Astrocyte (in vitro differentiated cells and primary cell): Measurements from ENCODE around the gene TARP.
A peak's percentile ranks its signal among the peaks of the same experiment; 100 is the strongest.

Source experiments
- DNase-seq: peaks from one replicate; pipeline ENCODE4 v3.0.0-alpha.2; 2010; ENCODE audit warnings: low read depth
- FAIRE-seq: peaks from 2 replicates; lab custom pipeline; 2011; peaks lifted over from hg19 to GRCh38; lab: Jason Lieb, UNC
- H2AFZ ChIP-seq: 2 replicates; pipeline ENCODE4 v1.6.0; 2012; ENCODE audit warnings: low read depth, low read length, inconsistent platforms
- H3K27ac ChIP-seq: 2 replicates; pipeline ENCODE4 v1.5.1; 2011; ENCODE audit warnings: low read depth, low read length, inconsistent platforms
- H3K27me3 ChIP-seq: 2 replicates; pipeline ENCODE4 v1.6.0; 2011; ENCODE audit warnings: low read length, inconsistent platforms; ENCODE audit not compliant: insufficient read depth
- H3K36me3 ChIP-seq: 2 replicates; pipeline ENCODE4 v1.5.1; 2011; ENCODE audit warnings: low read length, inconsistent platforms; ENCODE audit not compliant: insufficient read depth
- H3K4me1 ChIP-seq: 2 replicates; pipeline ENCODE4 v1.5.1; 2011; ENCODE audit warnings: low read length, inconsistent platforms; ENCODE audit not compliant: insufficient read depth
- H3K4me2 ChIP-seq: 2 replicates; pipeline ENCODE4 v1.6.0; 2012; ENCODE audit warnings: low read length, inconsistent platforms
- H3K4me3 ChIP-seq: 2 replicates; pipeline ENCODE4 v1.5.1; 2011; ENCODE audit warnings: low read depth, mild to moderate bottlenecking, low read length, inconsistent platforms; ENCODE audit not compliant: insufficient read depth
- H3K79me2 ChIP-seq: 2 replicates; pipeline ENCODE4 v1.6.0; 2012; ENCODE audit warnings: mild to moderate bottlenecking, low read length, inconsistent platforms; ENCODE audit not compliant: insufficient read depth
- H3K9ac ChIP-seq: 2 replicates; pipeline ENCODE4 v1.6.0; 2012; ENCODE audit warnings: mild to moderate bottlenecking, low read length, inconsistent platforms
- H3K9me3 ChIP-seq: 2 replicates; pipeline ENCODE4 v1.5.1; 2012; ENCODE audit warnings: low read depth, mild to moderate bottlenecking, low read length, inconsistent platforms; ENCODE audit not compliant: insufficient read depth
- H4K20me1 ChIP-seq: 2 replicates; pipeline ENCODE4 v1.6.0; 2012; ENCODE audit warnings: low read length, inconsistent platforms; ENCODE audit not compliant: insufficient read depth
- H3K27ac Mint-ChIP-seq: one replicate; pipeline ENCODE4 v1.8.0; 2021; ENCODE audit warnings: mild to moderate bottlenecking, mixed read lengths; ENCODE audit not compliant: unreplicated experiment
- H3K27me3 Mint-ChIP-seq: one replicate; pipeline ENCODE4 v1.8.0; 2021; ENCODE audit warnings: low read depth, mixed read lengths; ENCODE audit not compliant: unreplicated experiment
- H3K36me3 Mint-ChIP-seq: one replicate; pipeline ENCODE4 v1.8.0; 2021; ENCODE audit warnings: low read depth, mixed read lengths; ENCODE audit not compliant: unreplicated experiment
- H3K4me1 Mint-ChIP-seq: one replicate; pipeline ENCODE4 v1.8.0; 2021; ENCODE audit warnings: low read depth, mixed read lengths; ENCODE audit not compliant: unreplicated experiment
- H3K4me3 Mint-ChIP-seq: one replicate; pipeline ENCODE4 v1.8.0; 2021; ENCODE audit warnings: mild to moderate bottlenecking, moderate library complexity, mixed read lengths; ENCODE audit not compliant: unreplicated experiment
- H3K9me3 Mint-ChIP-seq: one replicate; pipeline ENCODE4 v1.8.0; 2021; ENCODE audit warnings: mild to moderate bottlenecking, mixed read lengths; ENCODE audit not compliant: unreplicated experiment
- CTCF ChIP-seq: IDR thresholded peaks from 2 replicates; pipeline ENCODE4 v1.5.1; 2011; ENCODE audit warnings: low read depth, mild to moderate bottlenecking, inconsistent platforms, low read length, moderate library complexity; ENCODE audit not compliant: insufficient read depth
- EZH2 ChIP-seq: IDR thresholded peaks from 2 replicates; pipeline ENCODE4 v1.6.1; 2012; ENCODE audit warnings: mild to moderate bottlenecking, low read length, inconsistent platforms; ENCODE audit not compliant: insufficient read depth

Gene TARP

DNA sequence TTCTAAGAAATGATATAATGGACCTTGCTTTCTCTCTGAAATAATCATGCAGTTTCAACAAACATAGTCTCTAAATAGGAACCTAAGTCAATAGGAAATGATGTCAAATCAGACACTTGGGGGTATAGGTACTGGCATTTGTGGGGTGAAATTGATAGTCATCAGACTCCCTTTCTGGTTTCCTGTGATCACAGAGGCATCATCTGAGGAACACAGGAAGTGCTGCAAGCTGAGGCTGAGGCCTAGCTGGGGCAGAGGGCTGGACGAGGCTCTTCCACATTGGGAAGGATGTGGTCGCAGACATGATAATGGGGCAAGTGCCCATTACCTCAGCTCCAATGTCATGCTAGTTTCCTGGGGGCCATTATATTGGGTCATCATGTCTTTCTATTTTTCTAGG, 33.5 kb upstream of the TARP start:
- H3K27me3 Mint-ChIP-seq: peaks cover 2% of the 10 kb centered on the region
- H3K9me3 ChIP-seq: no peaks in the 10 kb centered on the region
- no peak overlapping the region for H3K4me2 ChIP-seq
- H3K27ac ChIP-seq: no peak overlapping the region
- H3K27ac Mint-ChIP-seq: no peak overlapping the region
- TF ChIP-seq EZH2: no peak
- TF ChIP-seq CTCF: no peak
- no peaks in the 10 kb centered on the region for H3K79me2 ChIP-seq
- no peak overlapping the region for H3K4me3 ChIP-seq
- H3K9ac ChIP-seq: no peak overlapping the region
- no peaks in the 10 kb centered on the region for H4K20me1 ChIP-seq
- peaks cover 5% of the 10 kb centered on the region for H3K4me1 ChIP-seq
- H3K36me3 Mint-ChIP-seq: no peaks in the 10 kb centered on the region
- H3K27me3 ChIP-seq: peaks cover 11% of the 10 kb centered on the region
- no peak overlapping the region for H2AFZ ChIP-seq
- DNase-seq: no peak
- peaks cover 5% of the 10 kb centered on the region for H3K9me3 Mint-ChIP-seq
- H3K4me1 Mint-ChIP-seq: peaks cover 2% of the 10 kb centered on the region
- H3K36me3 ChIP-seq: no peaks in the 10 kb centered on the region
- H3K4me3 Mint-ChIP-seq: no peak overlapping the region
- FAIRE-seq: no peak

DNA sequence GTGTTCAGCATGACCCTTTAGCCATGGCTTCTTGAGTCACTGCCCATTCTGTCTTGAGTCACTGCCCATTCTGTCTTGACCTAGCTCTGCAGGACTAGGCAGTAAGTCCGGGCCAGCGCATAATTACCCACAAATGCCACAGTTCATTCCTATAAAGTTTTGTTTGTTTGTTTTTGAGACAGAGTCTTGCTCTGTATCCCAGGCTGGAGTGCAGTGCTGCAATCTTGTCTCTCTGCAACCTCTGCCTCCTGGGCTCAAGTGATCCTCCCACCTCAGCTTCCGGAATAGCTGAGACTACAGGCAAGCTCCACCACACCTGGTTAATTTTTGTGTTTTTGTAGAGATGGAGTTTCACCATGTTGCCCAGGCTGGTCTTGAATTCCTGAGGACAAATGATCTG, 32.7 kb upstream of the TARP start:
- Mint-ChIP-seq H3K27ac (no peak overlapping the region), H3K4me1 (peaks cover 2% of the 10 kb centered on the region)

More for the DNA sequence above, 32.7 kb upstream of the TARP start:
- no peak overlapping the region for H3K27ac ChIP-seq
- TF ChIP-seq EZH2: no peak
- no peak for TF ChIP-seq CTCF
- no peaks in the 10 kb centered on the region for H3K36me3 ChIP-seq
- no peaks in the 10 kb centered on the region for H3K9me3 ChIP-seq
- FAIRE-seq (no peak), DNase-seq (peak; percentile 34)
- no peak overlapping the region for H3K4me3 ChIP-seq
- H2AFZ ChIP-seq: no peak overlapping the region
- H3K9me3 Mint-ChIP-seq: peaks cover 5% of the 10 kb centered on the region
- no peak overlapping the region for H3K9ac ChIP-seq
- no peak overlapping the region for H3K4me3 Mint-ChIP-seq
- peaks cover 11% of the 10 kb centered on the region for H3K27me3 ChIP-seq
- peaks cover 2% of the 10 kb centered on the region for H3K27me3 Mint-ChIP-seq
- no peaks in the 10 kb centered on the region for H4K20me1 ChIP-seq
- peak overlapping the region; percentile 58 for H3K4me2 ChIP-seq
- no peaks in the 10 kb centered on the region for H3K36me3 Mint-ChIP-seq
- peaks cover 5% of the 10 kb centered on the region for H3K4me1 ChIP-seq
- no peaks in the 10 kb centered on the region for H3K79me2 ChIP-seq
